Measurements from ENCODE around the gene ETFBKMT. TPM values are rescaled to one million over a fixed set of nuclear protein-coding genes. Genes with fewer than 3 reads are reported as not detected.

Gene ETFBKMT
- 2.5 and 3.3 TPM in 2 replicates for total RNA-seq (2012; rRNA removed)
- polyA plus RNA-seq (2012; rRNA removed): 0.99 and 1.2 TPM in 2 replicates
- polyA plus RNA-seq (2012; cell fraction: cytosol; rRNA removed): 0.44 and 1.1 TPM in 2 replicates
- polyA plus RNA-seq (2012; cell fraction: nucleus; rRNA removed; ENCODE audit: low replicate concordance): 0.26 and 0.78 TPM in 2 replicates
- percentile 29 among the genes with signal in this experiment for Bru-seq, nascent RNA
- percentile 40 among the genes with signal in this experiment for BruChase-seq, experiment 1, labeled RNA remaining after a 6-hour chase
- percentile 42 among the genes with signal in this experiment for BruChase-seq, experiment 2, labeled RNA remaining after a 2-hour chase
- long read RNA-seq, full-length matches to known transcripts: 2 of 3 reads
- long read RNA-seq, partial matches to known transcripts: 0 of 3 reads
- long read RNA-seq, other reads (novel, unspliced or antisense): 1 of 3 reads

GRCh38 chr12:31659087-31659942 is at the start of gene ETFBKMT:
TSS of gene ETFBKMT (plus strand) at chr12:31659688. CDS start at chr12:31661954, 2,266 bp downstream.
- peak within 1 kb of the TSS; percentile 94 for H4K5ac ChIP-seq (ENCODE audit: low read depth, low read length)
- peak; percentile 70 for DNase-seq
- peak within 1 kb of the TSS; percentile 91 for H3K14ac ChIP-seq (replicated peaks; ENCODE audit: low read depth, low read length)
- H4K20me1 ChIP-seq (ENCODE audit: insufficient read depth, low read length): no peaks in the 10 kb centered on the region
- H3K4ac ChIP-seq (ENCODE audit: low read depth, low read length): peak within 1 kb of the TSS; percentile 86
- no peaks in the 10 kb centered on the region; the same call in 1 of the 2 replicates for H3K9me1 ChIP-seq (ENCODE audit: insufficient read depth, low read length)
- peak within 1 kb of the TSS; percentile 65 for H2AK5ac ChIP-seq (ENCODE audit: low read depth, low read length)
- no peaks in the 10 kb centered on the region for H3K36me3 ChIP-seq (ENCODE audit: control insufficient read depth, insufficient read depth, low read length)
- H2BK5ac ChIP-seq (ENCODE audit: low read depth, low read length, poor library complexity, severe bottlenecking): peak within 1 kb of the TSS; percentile 85
- peak within 1 kb of the TSS; percentile 92 for H3K4me2 ChIP-seq (ENCODE audit: low read depth, low read length)
- H2BK120ac ChIP-seq (ENCODE audit: low read depth, low read length): peak within 1 kb of the TSS; percentile 85
- peak within 1 kb of the TSS; percentile 97 to 100 for H4K8ac ChIP-seq (ENCODE audit: low read depth in 2 of 2, low read length in 2 of 2)
- intact Hi-C loops (cut with micrococcal nuclease): loop anchor here (1.0 to 10.0 kb wide), 6 partner anchors 300 to 1095 kb away; partner anchors contain the start of genes RESF1 and YARS2
- in situ Hi-C loops (cut with MboI; ENCODE audit: low sequenced_read_pairs): loop anchor here (10.0 to 25.0 kb wide), 3 partner anchors 403 to 1028 kb away; partner anchors contain the start of gene DNM1L
- H3K4me1 ChIP-seq (ENCODE audit: control insufficient read depth, insufficient read depth, low read length): peaks cover 2% of the 10 kb centered on the region
- peak; percentile 97 for ATAC-seq (ENCODE audit: low read depth)
- H3K9me3 ChIP-seq (ENCODE audit: control insufficient read depth, insufficient read depth, low read length): no peaks in the 10 kb centered on the region
- peak within 1 kb of the TSS; percentile 83 for H3K56ac ChIP-seq (ENCODE audit: extremely low read depth, insufficient read depth, low read length)
- dilution Hi-C loops (cut with HindIII; ENCODE audit: low sequenced_read_pairs, unreplicated experiment): no loop called here
- peak within 1 kb of the TSS; percentile 64 for H3K4me3 ChIP-seq (ENCODE audit: insufficient read depth, low read depth, low read length)
- H3K27me3 ChIP-seq (ENCODE audit: control insufficient read depth, insufficient read depth, low read length): no peaks in the 10 kb centered on the region
- peak within 1 kb of the TSS; percentile 90 for H4K91ac ChIP-seq (ENCODE audit: insufficient read depth, low read depth, low read length)
- 1% methylated on average over 17 of the region's 47 CpGs; no CpG with 5 or more reads in 1 of the 2 experiments for WGBS, 2 experiments (ENCODE audit: extremely low coverage in 2 of 2, insufficient read length in 1 of 2)
- H2BK20ac ChIP-seq (ENCODE audit: low read depth, low read length): peak within 1 kb of the TSS; percentile 44; the same call in 1 of the 2 replicates
- peak within 1 kb of the TSS; percentile 99 for H2AFZ ChIP-seq (replicated peaks; ENCODE audit: low read length, poor library complexity)
- ChIA-PET POLR2A (ENCODE audit: unreplicated experiment) (interaction anchor here (0.5 kb wide), 1 partner anchor 480 kb away, joined by 3 read pairs; no protein-coding TSS in a partner anchor), CTCF (interaction anchor here (0.6 to 0.9 kb wide), 2 partner anchors 32 to 119 kb away, joined by 3 to 4 read pairs; no protein-coding TSS in a partner anchor)
- H3K9ac ChIP-seq (ENCODE audit: low read depth, low read length): peak within 1 kb of the TSS; percentile 93
- H2AK9ac ChIP-seq (replicated peaks; ENCODE audit: low read depth, low read length, poor library complexity): peak within 1 kb of the TSS; percentile 73
- BruUV-seq (replicated peaks): no TSS peak
- peak within 1 kb of the TSS; percentile 97 for H3K23ac ChIP-seq (ENCODE audit: low read depth, low read length)
- peak within 1 kb of the TSS; percentile 95 for H3K27ac ChIP-seq (ENCODE audit: insufficient read depth, low read length)
- H3K79me1 ChIP-seq (ENCODE audit: low read depth in 1 of 2, low read length in 2 of 2): peaks cover 0 to 5% of the 10 kb centered on the region in 2 experiments; a peak in 2 of 4 replicates
- H3K18ac ChIP-seq (ENCODE audit: low read depth, low read length): peak within 1 kb of the TSS; percentile 83
- H2BK15ac ChIP-seq (ENCODE audit: low read depth, low read length): peak within 1 kb of the TSS; percentile 1
- TF ChIP-seq CEBPB (IDR thresholded peaks at IDR 0.05; ENCODE audit: low read depth, low read length): no peak
- no peak for TF ChIP-seq BHLHE40 (IDR thresholded peaks at IDR 0.05; ENCODE audit: low read depth, low read length)
- peak; percentile 42; the same call in 1 of the 2 replicates for TF ChIP-seq POLR2A (IDR thresholded peaks at IDR 0.05; ENCODE audit: low read depth, low read length)
- no peak for TF ChIP-seq CHD1 (IDR thresholded peaks at IDR 0.05; ENCODE audit: low read depth, low read length)
- no peak for TF ChIP-seq RCOR1 (IDR thresholded peaks at IDR 0.05; ENCODE audit: insufficient replicate concordance, low read length)
- TF ChIP-seq ELK1 (IDR thresholded peaks at IDR 0.05; ENCODE audit: borderline replicate concordance, low read depth, low read length): no peak
- TF ChIP-seq MAFK (IDR thresholded peaks at IDR 0.05; ENCODE audit: low read depth, low read length): no peak
- no peak for TF ChIP-seq RFX5 (IDR thresholded peaks at IDR 0.05; ENCODE audit: low read depth, low read length)
- peak; percentile 3; the same call in 1 of the 2 replicates for TF ChIP-seq RAD21 (IDR thresholded peaks at IDR 0.05; ENCODE audit: low read length)
- no peak for TF ChIP-seq FOS (IDR thresholded peaks at IDR 0.05; ENCODE audit: low read depth, low read length)
- peak; percentile 17; the same call in 1 of the 2 replicates for TF ChIP-seq SMC3 (IDR thresholded peaks at IDR 0.05; ENCODE audit: low read depth, low read length)
- peak; percentile 74; the same call in 1 of the 2 replicates for TF ChIP-seq MAZ (IDR thresholded peaks at IDR 0.05; ENCODE audit: borderline replicate concordance, low read depth, low read length)
- TF ChIP-seq MXI1 (IDR thresholded peaks at IDR 0.05; ENCODE audit: borderline replicate concordance, low read depth, low read length): peak; percentile 52; the same call in 1 of the 2 replicates
